Measurements from ENCODE around the gene BAIAP2.

BAIAP2 gene

DNA sequence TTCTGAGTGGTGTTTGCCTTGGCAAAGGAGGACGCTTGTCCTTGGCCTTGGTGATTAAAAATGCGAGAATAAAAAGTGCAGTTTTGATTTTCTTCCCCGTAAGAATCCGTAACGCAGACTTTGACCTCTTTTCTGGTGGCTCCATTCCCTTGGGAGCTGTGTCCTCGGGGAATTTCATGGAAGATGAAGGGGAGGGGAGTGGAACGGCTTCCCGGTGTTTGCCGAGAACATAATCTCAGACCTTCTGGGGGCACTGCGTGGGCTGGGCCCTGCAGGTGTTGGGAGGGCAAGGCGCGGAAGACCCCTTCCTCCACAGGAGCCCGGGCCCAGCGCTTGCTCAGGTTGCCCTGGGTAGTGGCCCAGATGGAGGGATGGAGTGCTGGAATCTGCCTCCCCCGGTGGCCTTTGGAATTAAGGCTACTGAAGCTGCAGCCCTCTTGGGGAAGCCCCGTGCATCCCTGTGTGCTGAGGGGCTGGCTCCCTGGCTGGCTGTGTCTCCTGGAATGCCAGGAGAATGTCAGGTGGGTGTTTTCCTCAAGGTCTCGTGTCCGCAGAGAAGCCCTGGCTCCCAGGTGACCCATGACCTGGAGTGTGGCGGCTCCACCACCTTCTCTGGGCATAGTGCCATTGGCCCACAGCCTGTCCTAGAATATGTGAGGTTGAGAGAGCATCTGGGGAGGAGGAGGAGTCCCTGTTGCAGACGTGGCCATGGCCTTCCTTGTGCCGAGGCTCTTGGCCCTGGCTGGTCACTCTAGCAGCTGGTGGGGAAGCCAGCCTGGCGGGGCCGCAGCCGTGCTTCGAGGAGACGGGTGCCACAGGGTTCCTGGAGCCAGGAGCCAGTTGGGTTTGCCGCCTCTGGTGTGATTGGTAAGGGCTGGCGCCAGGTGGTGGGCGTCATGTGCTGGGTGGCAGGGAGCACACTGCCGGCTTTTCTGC is 3.1 kb downstream of the BAIAP2 start:
- DNase-seq: no peak

DNA sequence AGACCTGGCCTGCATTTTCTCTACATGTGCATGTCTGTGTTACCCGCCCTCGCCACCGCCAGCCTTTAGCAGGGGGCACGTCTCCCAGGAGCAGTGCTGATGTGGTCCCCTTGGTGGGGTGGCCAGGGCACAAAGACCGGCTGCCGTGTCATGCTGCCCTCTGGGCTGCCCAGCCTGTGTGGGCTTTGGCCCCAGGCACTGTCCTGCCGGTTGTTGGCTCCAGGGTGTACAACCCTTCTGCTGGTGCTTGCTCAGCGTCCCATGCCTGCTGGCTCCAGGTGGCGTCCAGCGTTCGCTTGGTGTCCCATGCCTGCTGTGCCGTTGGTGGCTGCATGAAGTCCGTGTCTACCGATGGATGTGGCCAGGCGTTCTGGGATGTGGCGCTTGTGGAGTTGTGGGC is 4.1 kb downstream of the BAIAP2 start:
- DNase-seq: no peak

DNA sequence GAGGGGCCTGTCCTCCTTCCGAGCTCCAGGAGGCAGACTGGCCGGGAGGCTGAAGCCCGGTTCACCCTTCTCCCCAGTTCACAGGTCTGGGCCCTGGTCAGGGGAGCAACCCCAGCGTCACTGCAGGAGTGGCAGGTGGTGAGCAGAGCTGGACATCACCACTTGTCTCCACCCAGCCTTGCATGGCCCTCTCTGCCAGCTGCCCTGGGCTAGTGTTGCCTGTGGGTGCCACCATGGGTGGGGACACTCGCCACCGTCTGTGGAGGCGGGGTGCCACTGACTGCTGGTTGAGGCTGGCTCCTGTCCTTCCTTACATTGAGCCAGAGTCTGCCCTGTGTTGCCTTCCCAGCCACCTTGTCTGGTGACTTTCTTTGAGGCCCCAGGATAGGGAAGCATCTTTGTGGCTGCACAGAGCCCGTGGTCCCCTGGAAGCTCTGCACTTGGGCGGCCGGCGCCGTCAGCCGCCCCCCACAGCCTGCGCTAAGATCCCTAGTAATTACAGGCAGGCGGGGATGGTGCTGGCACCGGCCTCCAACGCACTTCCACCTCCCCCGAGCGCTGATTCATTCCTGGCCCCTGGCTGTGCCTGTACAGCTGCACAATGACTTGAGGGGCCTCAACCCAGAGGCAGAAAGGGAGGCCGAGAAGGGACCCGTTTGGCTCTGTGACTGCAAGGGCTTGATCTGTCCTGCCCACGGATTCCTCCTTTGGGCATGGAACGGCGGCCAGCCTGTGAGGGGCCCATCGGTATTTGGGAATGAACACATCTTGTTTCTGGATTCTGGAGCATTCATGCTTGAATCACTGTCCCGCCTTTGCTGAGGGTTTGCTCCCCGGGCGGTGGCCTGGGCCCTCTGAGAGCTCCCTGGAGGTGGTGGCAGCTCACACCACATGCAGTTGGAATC is 5.2 kb downstream of the BAIAP2 start:
- DNase-seq: no peak

DNA sequence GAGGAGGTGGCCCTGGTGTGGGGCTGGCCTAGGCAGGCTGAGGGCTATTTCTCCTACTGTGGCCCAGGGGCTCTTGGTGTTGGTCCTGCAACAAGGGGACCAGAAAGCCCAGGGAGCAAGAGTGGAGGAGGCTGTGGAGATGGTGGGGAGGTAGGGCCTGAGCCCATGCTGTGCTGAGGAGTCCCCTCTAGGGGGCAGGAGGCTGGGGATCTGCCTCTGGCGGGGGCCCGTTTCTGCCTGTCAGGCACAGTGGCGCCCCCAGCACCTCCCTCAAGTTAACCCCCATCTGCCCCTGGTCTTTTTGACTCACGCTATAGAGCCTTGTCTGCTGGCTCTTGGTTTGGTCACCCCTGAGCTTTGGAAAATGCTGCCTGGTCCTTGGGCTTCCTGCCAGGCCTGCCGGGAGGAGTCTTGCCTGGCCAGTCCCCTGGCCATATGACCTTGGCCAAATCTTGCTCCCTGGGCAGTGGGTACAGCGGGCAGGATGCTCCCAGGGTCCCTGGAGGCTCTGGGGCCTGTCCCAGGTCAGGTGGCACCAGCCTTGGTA is 5.9 kb downstream of the BAIAP2 start:
- no peak for DNase-seq

DNA sequence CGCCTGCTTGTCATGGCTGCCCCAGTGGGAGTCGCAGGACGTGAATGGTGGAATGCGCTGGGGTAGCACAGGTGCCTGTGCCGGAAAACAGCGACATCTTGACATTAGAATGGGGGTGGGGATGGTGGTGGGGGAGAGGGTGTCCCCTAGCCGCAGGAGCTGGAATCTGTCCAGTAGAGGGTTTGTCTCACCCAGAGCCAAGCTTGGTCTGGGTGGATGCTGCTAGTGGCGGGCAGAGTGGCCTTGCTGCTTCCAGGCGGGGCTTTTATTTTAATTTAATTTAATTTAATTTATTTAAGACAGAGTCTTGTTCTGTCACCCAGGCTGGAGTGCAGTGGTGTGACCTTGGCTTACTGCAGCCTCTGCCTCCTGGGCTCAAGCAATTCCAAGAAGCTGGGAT is 7.7 kb downstream of the BAIAP2 start:
- no peak for DNase-seq

DNA sequence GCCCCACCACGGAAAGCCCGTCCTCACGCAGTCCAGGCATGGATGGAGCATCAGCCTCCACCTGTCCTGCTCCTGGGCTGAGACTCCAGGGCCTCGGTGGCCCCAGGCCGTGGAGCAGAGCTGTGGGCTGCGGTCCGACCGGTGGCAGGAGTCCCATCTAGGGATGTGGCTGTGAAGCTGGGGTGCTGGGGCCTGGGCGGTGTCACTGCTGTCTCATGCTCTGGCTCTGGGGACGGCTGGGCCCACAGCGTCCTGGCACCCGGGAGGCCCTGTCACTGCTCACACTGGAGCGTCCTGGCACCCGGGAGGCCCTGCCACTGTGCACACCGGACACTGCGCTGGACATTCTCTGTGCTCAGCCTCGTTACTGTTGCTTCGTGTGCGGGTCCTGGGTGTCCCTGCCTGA is 8.4 kb downstream of the BAIAP2 start:
- no peak for DNase-seq

DNA sequence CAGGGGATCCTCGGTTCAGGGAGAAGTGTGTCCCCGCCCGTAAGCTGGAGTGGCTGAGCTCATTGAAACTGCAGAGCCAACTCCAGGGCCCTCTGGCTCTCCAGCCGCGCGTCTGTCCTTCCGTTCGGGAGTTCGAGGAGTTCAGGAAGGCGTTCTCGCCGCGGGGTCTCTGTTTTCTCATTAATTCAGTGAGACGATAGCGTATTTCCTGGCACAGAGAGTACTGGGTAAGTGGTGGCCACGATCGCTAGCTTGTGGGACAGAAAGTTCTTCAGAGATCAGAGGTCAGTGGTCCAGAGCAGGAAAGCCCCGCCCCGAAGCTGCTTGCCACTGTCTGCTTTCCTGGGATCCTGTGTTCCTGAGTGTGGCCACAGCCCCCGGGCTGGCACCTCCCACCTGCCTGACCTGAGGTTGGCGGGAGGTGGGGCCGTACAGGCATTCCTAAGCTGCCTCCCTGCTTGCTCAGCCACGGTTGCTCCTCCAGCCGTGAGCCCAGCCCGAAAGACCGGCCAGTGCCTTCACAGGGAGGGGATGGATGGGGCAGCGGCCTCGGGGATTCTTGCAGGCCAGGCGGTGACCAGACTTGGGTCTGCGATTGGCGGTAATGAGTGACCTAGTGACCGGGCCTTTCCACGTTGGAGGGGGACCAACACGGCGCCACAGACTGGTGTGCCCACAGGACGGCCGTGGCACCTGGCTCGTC is 8.9 kb downstream of the BAIAP2 start:
- DNase-seq: no peak

DNA sequence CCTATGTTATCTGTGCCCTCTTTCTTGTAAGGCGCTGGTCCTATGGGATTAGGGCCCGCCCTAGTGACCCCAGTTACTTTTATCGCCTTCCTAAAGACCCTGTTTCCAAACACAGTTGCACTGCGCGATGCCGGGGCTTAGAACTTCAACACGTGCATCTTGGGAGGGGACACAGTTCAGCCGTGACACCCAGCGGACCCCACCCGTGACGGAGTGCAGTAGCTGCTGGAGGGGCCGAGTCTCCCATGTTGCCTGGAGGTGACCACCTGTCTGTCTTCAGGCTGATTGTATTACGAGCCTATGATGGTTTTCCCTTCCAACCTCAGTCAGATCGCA is 9.4 kb downstream of the BAIAP2 start:
- DNase-seq: no peak

DNA sequence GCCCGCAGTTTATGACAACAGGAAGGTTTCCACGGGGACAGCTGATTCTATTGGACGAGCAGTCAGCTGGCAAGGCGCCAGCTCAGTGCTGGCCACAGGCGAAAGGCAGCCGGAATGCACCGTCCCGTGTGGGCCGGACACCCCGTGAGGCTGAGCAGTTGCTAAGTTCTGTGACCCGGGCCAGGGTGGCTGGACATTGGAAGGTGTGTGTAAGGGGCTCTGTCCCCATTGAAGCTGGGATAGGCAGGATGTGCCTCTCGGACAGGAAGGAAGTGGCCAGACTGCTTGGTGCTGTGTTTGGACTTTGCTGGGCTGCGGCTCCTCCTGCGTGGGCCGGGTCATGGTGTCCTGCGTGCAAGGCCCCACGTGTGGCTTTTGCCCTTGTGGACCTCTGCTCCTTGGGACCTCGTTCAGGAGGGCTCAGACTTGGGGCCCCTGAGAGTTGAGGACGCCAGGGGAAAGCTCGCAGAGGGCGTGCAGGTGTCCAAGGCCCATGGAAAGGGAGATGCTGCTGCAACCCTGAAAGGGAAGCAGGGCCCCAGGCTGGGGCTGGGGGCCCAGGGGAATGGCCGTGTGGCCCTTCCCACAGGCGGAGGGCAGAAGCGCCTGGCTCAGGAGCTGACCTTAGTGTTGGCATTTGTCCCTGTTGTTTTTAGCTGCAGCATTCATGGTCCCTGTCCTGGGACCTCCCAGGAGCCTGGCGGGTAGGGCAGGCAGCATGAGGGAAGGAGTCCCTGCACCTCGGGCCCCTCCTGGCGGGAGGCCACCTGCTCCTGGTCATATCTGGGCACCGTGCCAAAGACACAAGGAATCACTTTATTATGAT is 10.0 kb downstream of the BAIAP2 start:
- no peak for DNase-seq

DNA sequence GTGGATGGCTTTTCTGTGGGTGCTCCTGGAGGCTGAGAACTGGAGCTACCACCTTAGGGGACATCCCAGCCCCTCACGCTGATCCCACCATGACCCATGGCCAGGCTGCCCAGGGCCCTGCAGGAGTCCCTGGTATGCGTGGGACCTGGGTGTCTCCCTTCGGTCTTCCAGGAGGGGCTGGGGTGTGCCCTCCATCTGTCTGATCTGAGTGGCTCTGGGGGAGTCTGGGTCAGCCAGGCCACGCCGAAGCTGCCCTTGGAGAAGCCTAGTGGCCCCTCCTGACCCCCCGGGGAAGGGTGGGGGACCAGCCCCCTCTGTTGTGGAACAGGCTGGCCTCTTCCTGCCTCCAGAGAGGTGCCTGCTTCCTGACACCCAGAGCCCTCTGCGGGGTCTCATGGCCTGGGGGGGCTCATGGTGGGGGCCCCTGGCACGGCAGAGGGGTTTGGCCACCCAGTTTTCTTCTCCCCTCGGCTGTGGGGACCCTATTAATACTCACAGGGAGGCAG is 10.7 kb downstream of the BAIAP2 start:
- DNase-seq: no peak

DNA sequence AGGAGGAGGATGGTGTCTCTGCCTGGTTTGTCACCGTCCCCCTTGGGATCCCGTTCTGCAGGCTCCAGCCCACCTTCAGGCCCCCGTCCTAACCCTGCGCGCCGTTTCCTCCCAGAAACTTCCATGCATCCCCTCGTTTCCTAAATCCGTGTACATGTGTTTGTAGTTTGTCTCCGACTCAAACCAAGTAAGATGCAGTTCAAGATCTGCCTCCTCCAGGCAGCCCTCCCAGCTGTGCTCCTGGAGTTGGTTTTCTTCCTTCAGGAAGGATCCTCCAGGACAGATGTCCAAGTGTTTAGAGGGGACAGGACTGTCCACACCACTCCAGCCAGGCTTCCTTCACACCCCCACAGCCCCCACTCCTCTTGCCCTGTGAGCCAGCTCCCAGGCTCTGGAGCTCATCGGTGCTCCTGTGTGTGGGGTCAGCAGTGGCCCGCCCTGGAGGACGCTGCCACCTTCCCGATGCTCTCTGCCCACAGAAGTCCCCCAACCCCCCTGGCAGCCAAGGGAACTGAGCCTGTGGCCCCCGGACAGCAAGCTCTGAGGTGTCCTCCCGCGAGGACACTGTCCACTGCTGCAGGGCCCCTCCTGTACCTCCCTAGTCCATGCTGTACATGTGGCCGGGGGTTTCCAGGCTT is 11.3 kb downstream of the BAIAP2 start:
- DNase-seq: no peak

DNA sequence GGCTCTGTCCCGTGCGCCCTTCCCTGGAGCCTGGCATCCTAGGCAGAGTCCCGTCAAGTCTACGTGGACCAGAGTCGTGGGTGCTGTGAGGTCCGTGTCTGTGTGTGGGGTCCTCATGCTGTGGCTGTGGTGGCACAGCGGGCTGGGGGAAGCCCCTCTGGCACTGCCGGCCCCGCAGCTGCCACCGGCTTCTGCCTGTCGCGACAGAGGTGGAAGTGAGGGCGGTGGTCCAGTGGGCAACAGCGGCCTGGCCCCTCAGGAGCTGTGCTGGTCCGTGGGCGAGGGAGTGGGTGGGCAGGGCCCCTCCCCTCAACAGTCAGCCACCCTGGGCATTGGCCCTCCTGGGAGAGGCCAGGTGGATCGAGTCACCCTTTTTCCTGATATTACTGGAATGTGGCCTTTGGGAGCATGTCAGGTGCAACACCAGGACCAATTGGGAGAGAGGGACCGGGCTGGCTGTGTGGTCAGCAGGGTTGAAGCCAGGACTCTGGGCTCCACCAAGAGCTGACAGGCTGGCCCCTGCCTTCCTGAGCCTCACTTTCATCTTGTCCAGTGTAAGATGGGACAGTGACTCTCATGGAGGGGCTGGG is 11.9 kb downstream of the BAIAP2 start:
- DNase-seq: no peak

DNA sequence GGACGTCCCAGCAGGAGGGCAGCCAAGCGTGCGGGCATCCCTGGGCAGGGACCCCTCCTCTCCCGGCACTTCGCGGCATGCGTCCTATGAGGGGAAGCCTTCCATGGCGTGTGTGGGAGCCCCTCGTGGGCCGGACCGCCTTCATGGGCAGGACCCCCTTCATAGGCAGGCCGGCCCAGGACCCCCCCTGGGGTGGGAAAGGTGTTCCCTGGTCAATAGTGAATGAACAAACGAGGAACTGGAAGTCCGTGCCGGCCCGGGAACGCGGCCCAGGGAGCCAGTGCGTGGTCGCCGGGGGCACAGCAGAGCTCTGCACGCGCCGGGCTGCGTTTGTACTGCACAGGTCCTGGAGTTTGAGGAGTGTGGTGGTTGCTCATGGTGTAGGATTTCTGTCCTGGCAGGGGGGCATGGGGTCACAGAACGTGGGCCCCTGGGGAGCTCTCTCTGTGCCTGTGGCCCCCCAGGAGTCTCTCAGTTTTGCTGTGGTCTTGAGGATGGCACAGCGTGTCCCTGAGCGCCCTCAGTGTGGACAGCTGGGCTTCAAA is 13.9 kb downstream of the BAIAP2 start:
- no peak for DNase-seq

DNA sequence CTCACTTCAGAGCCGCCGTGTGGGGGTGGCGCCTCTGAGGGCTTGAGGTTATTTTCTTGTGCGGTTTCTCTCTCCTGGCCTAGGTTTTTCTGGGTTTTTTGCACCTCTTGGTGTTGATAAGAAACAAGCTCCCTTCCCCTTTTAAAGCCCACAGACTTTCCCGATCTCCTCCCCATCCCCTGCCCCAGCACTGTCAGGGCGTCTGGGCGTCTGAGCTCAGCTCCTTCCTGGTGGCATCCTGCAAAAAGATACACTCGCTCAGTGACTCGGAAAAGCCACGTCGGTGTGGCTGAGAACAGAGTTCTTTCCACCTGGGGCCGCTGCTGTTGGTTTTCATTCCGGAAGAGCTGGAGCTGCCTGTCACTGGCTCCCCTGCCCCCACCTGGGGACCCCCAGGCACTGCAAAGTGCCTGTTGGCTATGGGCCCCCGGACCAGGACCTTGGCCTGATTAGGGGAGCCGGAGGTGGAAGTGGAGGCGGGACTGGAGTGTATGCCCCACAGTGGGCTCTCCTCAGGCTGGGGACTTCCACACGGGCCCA is 14.5 kb downstream of the BAIAP2 start:
- DNase-seq: no peak

DNA sequence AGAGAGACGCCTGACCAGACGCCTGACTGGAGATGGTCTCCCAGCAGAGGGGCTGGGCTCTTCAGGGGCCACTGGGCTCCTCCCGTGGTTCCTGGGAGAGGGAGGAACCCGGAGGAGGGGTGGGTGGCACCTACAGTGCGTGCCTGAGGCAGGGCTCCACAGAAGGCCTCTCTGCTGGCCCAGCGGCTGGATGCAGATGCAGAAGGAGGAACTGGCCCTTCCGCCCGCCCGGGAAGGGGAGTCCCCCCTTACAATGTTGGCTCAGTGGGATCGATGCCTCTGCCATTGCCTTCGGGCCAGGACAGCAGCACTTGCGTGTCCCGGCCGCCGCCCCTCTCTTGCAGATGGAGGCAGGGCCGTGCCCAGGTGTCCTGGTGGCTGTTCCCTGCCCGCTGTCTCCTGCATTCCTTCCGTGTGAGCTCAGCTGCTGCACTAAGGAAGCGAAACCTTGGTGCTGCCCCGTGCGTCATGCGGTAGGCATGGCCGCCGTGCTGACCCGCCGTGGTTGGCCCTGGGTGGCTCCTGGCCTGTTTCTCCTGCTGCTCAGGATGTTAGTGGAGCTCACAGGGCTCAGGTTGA is 15.1 kb downstream of the BAIAP2 start:
- no peak for DNase-seq

DNA sequence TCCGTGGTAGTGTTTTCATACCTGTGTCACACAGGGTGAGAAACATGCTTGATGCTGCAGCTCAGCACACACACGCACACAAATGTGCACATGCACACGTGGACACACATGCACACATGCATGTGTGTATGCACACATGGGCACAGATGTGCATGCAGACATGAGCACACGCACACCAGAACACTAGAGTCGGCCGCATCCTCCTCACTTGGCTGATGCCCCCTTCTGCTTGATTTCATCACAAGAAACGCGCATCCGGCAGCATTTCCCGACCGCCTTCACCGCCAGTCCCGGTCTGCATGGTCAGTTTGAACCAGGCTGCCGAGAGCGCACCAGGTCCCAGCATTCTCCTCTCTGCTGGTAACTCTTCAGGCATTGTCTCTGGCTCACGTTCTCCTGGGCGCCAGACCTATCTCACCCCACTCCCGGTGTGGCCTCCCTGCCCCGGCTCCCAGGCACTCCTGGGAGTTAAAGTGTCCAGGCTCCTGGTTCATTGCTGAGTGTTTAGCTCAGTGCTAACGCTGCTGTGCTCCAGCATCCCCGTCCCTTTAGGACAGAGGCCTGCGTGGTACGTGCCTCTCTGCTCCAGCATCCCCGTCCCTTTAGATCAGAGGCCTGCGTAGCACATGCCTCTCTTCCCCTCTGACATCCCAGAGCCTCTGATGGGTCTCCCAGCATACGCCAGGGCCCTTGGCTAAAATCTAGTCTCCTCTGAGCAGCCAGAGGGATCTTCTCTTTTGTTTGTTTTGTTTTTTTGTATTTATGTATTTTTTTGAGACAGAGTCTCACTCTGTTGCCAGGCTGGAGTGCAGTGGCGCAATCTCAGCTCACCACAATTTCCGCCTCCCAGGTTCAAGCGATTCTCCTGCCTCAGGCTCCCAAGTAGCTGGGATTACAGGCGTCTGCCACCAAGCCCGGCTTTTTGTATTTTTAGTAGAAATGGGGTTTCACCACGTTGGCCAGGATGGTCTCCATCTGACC is 16.0 kb downstream of the BAIAP2 start:
- no peak for DNase-seq

DNA sequence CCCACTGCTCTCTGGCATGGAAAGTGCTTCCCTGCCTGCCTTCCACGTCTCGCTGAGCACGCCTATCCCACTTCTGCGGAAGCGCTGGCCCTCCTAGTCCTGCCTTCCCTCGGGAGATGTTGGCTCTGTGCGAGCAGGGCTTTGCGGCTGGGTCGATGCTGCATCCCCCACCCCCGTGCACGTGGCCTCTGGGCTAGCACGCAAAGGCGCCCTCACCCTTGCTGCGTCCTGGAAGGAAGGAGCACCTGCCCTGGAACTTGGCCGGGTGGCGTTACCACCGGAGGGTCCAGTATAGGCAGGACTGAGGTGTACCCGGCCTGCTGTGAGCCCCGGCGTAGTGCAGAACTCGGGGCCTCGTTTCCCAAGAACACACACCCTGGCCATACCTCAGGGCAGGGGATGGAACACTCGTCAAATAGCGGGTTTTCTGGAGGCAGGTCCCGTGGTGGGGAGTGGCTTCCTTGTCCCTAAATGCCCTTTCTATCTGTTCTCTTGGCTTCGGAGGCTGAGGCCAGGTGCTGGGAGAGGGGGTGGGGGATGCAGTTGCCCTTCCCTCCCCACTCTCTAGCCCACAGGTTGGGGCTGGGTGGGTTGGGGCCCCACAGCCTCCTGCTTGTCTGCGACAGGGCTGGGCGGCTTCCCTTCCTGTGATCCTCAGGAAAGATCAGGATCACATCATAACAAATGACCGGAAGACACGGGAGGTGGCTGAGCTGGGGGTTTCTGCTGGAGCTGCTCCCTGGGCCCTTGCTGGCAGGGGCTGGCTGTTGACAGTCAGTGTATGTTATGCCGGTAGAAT is 17.4 kb downstream of the BAIAP2 start:
- DNase-seq: peak; percentile 32

Data from NCI-H1694 treated with DMSO at 0.1 percent for 48 hours (cell line).